Neural progenitor cell (in vitro differentiated cells): ENCODE data around the gene WDR64. TPM values are rescaled to one million over a fixed set of nuclear protein-coding genes. Genes with fewer than 3 reads are reported as not detected.

Source experiments
- DNase-seq: peaks from one replicate; pipeline ENCODE4 v3.0.0-alpha.2; 2016; ENCODE audit warnings: low spot score
- H2AFZ ChIP-seq: fragments of 200-600 bp; sonication (generic); replicated peaks from 2 replicates; pipeline ENCODE4 v1.6.1; 2016; ENCODE audit warnings: antibody characterized with exemption
- H3F3A ChIP-seq: fragments of 200-600 bp; sonication (generic); 2 replicates; pipeline ENCODE4 v1.6.1; 2016; ENCODE audit warnings: antibody characterized with exemption, low read depth
- H3K27ac ChIP-seq: fragments of 200-600 bp; sonication (generic); 2 replicates; pipeline ENCODE4 v1.5.1; 2016; ENCODE audit warnings: mild to moderate bottlenecking
- H3K27me3 ChIP-seq: fragments of 200-600 bp; sonication (generic); 2 replicates; pipeline ENCODE4 v1.6.1; 2016; ENCODE audit warnings: mild to moderate bottlenecking, moderate library complexity
- H3K36me3 ChIP-seq: fragments of 200-600 bp; sonication (generic); 2 replicates; pipeline ENCODE4 v1.5.1; 2016
- H3K4me1 ChIP-seq: fragments of 200-600 bp; sonication (generic); 2 replicates; pipeline ENCODE4 v1.6.1; 2016; ENCODE audit warnings: mixed run types
- H3K4me2 ChIP-seq: fragments of 200-600 bp; sonication (generic); 2 replicates; pipeline ENCODE4 v1.6.1; 2016
- H3K4me3 ChIP-seq: fragments of 200-600 bp; sonication (generic); 2 replicates; pipeline ENCODE4 v1.5.1; 2016
- H3K79me2 ChIP-seq: fragments of 200-600 bp; sonication (generic); 2 replicates; pipeline ENCODE4 v1.6.1; 2016; ENCODE audit warnings: low read depth
- H3K9ac ChIP-seq: fragments of 200-600 bp; sonication (generic); 2 replicates; pipeline ENCODE4 v1.6.1; 2016
- H3K9me3 ChIP-seq: fragments of 200-600 bp; sonication (generic); 2 replicates; pipeline ENCODE4 v1.5.1; 2016; ENCODE audit warnings: low read depth
- H4K20me1 ChIP-seq: fragments of 200-600 bp; sonication (generic); 2 replicates; pipeline ENCODE4 v1.6.1; 2016; ENCODE audit warnings: low read depth
- H3K27ac Mint-ChIP-seq: 3 replicates; pipeline ENCODE4 v1.8.0; 2021; ENCODE audit warnings: mixed read lengths
- H3K27me3 Mint-ChIP-seq: 2 replicates; pipeline ENCODE4 v1.8.0; 2022; ENCODE audit warnings: low read depth, mild to moderate bottlenecking, inconsistent platforms, moderate library complexity, mixed read lengths; ENCODE audit not compliant: insufficient read depth
- H3K36me3 Mint-ChIP-seq: 3 replicates; pipeline ENCODE4 v1.8.0; 2021; ENCODE audit warnings: mixed read lengths
- H3K4me1 Mint-ChIP-seq: 3 replicates; pipeline ENCODE4 v1.8.0; 2021; ENCODE audit warnings: mixed read lengths
- H3K4me3 Mint-ChIP-seq: 3 replicates; pipeline ENCODE4 v1.8.0; 2021; ENCODE audit warnings: mild to moderate bottlenecking, moderate library complexity, mixed read lengths
- H3K9me3 Mint-ChIP-seq: 3 replicates; pipeline ENCODE4 v1.8.0; 2020; ENCODE audit warnings: mixed read lengths
- EZH2 ChIP-seq: fragments of 200-600 bp; sonication (generic); IDR thresholded peaks from 2 replicates; pipeline ENCODE4 v1.6.1; 2017; ENCODE audit warnings: antibody characterized with exemption, mild to moderate bottlenecking, moderate library complexity
- EZH2phosphoT487 ChIP-seq: fragments of 200-600 bp; sonication (generic); IDR thresholded peaks from 2 replicates; pipeline ENCODE4 v1.6.1; 2017; ENCODE audit warnings: antibody characterized with exemption
- total RNA-seq: library from RNA; depleted of rRNA; stranded (reverse); fragments of >200 nt; gene quantifications from 2 replicates; pipeline ENCODE4 v1.2.3, GENCODE V29; 2015; ENCODE audit warnings: low replicate concordance
- TF ChIP-seq, protein P1 (sequence below): fragments of 200-600 bp; sonication (generic); IDR thresholded peaks from 2 replicates; pipeline ENCODE4 v1.5.1; 2017; ENCODE audit warnings: antibody characterized with exemption, mild to moderate bottlenecking

Gene WDR64
- total RNA-seq, result not detected in 2 replicates

DNA sequence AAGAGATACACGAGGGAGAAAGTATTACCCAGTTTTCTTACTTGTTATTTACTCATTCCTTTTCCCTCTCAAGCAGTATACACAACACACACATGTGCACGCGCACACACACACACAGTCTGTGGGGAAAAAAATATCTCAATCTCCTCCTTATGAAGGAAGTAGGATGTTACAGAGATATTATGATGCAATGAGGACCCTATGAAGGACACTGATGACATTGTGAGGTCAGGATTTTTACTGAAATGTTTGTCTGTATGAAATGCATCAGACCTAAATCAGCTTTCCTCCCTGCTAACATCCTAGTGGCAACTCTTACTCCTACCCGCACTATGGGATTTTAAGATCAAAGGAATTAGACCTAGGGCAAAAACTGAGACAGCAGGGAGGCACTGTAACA is at the start of gene WDR64:
Gene WDR64 (plus strand): TSS at position 270 of the 400 bp plus-strand sequence. CDS start 204 bp downstream, outside the sequence.
- no peaks in the 10 kb centered on the region for H3K36me3 ChIP-seq
- H3K36me3 Mint-ChIP-seq, result no peaks in the 10 kb centered on the region
- no peak within 1 kb of the TSS for H3K27ac ChIP-seq
- peaks cover 2% of the 10 kb centered on the region for H3K9me3 Mint-ChIP-seq
- H3K27ac Mint-ChIP-seq, result no peak within 1 kb of the TSS
- H3K4me1 ChIP-seq, result no peaks in the 10 kb centered on the region
- TF ChIP-seq EZH2phosphoT487 (no peak), EZH2 (no peak)
- TF ChIP-seq, protein P1, sequence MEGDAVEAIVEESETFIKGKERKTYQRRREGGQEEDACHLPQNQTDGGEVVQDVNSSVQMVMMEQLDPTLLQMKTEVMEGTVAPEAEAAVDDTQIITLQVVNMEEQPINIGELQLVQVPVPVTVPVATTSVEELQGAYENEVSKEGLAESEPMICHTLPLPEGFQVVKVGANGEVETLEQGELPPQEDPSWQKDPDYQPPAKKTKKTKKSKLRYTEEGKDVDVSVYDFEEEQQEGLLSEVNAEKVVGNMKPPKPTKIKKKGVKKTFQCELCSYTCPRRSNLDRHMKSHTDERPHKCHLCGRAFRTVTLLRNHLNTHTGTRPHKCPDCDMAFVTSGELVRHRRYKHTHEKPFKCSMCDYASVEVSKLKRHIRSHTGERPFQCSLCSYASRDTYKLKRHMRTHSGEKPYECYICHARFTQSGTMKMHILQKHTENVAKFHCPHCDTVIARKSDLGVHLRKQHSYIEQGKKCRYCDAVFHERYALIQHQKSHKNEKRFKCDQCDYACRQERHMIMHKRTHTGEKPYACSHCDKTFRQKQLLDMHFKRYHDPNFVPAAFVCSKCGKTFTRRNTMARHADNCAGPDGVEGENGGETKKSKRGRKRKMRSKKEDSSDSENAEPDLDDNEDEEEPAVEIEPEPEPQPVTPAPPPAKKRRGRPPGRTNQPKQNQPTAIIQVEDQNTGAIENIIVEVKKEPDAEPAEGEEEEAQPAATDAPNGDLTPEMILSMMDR, result no peak
- no peak within 1 kb of the TSS for H3K4me3 Mint-ChIP-seq
- peaks cover 2% of the 10 kb centered on the region for H3K27me3 Mint-ChIP-seq
- H3K4me1 Mint-ChIP-seq, result peaks cover 2% of the 10 kb centered on the region
- no peak within 1 kb of the TSS for H3K4me2 ChIP-seq
- no peak within 1 kb of the TSS for H2AFZ ChIP-seq
- no peaks in the 10 kb centered on the region for H4K20me1 ChIP-seq
- H3F3A ChIP-seq, result no peaks in the 10 kb centered on the region
- no peaks in the 10 kb centered on the region for H3K79me2 ChIP-seq
- no peaks in the 10 kb centered on the region for H3K9me3 ChIP-seq
- no peak within 1 kb of the TSS for H3K4me3 ChIP-seq
- no peak for DNase-seq
- H3K27me3 ChIP-seq, result no peaks in the 10 kb centered on the region
- no peak within 1 kb of the TSS for H3K9ac ChIP-seq

DNA sequence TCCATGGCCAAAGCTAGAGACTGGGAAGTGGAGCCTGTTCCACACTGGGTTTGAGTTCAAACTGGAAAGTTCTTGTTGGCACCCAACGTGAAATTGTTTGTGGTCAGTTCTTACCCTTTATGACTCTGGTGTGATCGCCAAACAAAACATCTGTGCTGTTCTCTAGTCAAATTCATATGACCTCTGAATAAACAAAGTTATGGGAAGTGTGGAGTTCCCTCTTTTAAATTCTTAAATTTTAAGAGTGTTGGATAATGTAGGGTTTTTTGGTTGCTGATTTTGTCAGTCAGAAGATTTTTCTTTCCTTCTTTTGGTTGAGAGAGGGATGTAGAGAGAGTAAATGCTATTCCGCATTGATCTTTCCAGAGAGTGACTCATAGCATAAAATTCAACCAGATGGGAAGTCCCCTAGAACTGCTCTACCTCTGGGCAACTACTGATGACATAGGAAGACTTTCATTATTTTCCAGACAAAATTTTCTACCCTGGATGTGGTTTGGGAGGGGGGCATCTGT is 48.3 kb upstream of the WDR64 start:
- no peak for TF ChIP-seq EZH2phosphoT487
- TF ChIP-seq, protein P1, result no peak
- TF ChIP-seq EZH2, result no peak
- Mint-ChIP-seq H3K36me3 (peaks cover 35% of the 10 kb centered on the region), H3K27me3 (no peaks in the 10 kb centered on the region), H3K9me3 (no peaks in the 10 kb centered on the region), H3K27ac (no peak overlapping the region), H3K4me1 (no peaks in the 10 kb centered on the region), H3K4me3 (no peak overlapping the region)
- Histone ChIP-seq H3K9ac (no peak overlapping the region), H2AFZ (no peak overlapping the region), H3K27ac (no peak overlapping the region), H3K4me3 (no peak overlapping the region), H3F3A (no peaks in the 10 kb centered on the region), H3K79me2 (no peaks in the 10 kb centered on the region), H3K27me3 (no peaks in the 10 kb centered on the region), H3K4me1 (peaks cover 6% of the 10 kb centered on the region), H3K9me3 (no peaks in the 10 kb centered on the region), H4K20me1 (peaks cover 9% of the 10 kb centered on the region), H3K36me3 (no peaks in the 10 kb centered on the region), H3K4me2 (no peak overlapping the region)
- no peak for DNase-seq

DNA sequence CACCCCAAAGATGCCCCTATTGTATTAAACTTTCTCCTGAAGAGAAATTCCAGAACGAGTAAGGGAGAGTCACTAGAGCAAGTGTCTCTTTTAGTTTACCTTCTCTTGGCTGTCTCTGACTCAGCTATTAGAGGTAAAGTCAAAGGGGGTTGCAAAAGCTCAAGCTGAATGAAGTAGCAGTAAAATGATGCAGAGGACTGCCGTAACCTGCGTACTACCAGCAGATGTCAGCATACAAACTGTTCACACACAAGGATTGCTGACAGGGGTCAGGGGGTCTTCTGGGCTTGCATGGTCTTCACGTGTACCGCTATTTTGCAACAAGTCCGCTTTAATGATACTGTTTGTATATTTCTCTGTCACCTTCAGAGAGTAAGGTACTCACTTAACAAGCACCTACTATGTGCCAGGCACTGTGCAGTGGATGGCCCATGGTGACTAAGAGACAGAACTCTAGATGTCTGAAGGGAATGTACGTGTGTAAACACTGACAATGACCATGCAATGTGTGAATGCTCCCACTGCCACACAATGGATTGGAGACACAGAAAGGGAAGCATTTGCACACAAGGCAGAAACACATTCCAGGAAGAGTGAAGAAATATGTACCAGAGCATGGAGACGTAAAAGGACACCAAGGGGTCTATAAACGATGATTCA is 46.8 kb upstream of the WDR64 start:
- TF ChIP-seq, protein P1, result peak; percentile 58
- TF ChIP-seq EZH2, result no peak
- TF ChIP-seq EZH2phosphoT487, result no peak
- no peaks in the 10 kb centered on the region for H3K27me3 Mint-ChIP-seq
- H3K36me3 Mint-ChIP-seq, result peaks cover 35% of the 10 kb centered on the region
- no peaks in the 10 kb centered on the region for H3K9me3 Mint-ChIP-seq
- H2AFZ ChIP-seq, result no peak overlapping the region
- H4K20me1 ChIP-seq, result peaks cover 9% of the 10 kb centered on the region
- H3K27ac ChIP-seq, result no peak overlapping the region
- H3K27me3 ChIP-seq, result no peaks in the 10 kb centered on the region
- no peaks in the 10 kb centered on the region for H3K4me1 Mint-ChIP-seq
- no peak overlapping the region for H3K4me2 ChIP-seq
- H3K9ac ChIP-seq, result no peak overlapping the region
- no peak overlapping the region for H3K4me3 ChIP-seq
- peak; percentile 53 for DNase-seq
- no peaks in the 10 kb centered on the region for H3F3A ChIP-seq
- H3K4me3 Mint-ChIP-seq, result no peak overlapping the region
- H3K79me2 ChIP-seq, result no peaks in the 10 kb centered on the region
- no peaks in the 10 kb centered on the region for H3K9me3 ChIP-seq
- no peaks in the 10 kb centered on the region for H3K36me3 ChIP-seq
- H3K4me1 ChIP-seq, result peaks cover 6% of the 10 kb centered on the region
- no peak overlapping the region for H3K27ac Mint-ChIP-seq
